Measurements from ENCODE around the gene ASPDH.
A peak's percentile ranks its signal among the peaks of the same experiment; 100 is the strongest.

The ASPDH gene

DNA sequence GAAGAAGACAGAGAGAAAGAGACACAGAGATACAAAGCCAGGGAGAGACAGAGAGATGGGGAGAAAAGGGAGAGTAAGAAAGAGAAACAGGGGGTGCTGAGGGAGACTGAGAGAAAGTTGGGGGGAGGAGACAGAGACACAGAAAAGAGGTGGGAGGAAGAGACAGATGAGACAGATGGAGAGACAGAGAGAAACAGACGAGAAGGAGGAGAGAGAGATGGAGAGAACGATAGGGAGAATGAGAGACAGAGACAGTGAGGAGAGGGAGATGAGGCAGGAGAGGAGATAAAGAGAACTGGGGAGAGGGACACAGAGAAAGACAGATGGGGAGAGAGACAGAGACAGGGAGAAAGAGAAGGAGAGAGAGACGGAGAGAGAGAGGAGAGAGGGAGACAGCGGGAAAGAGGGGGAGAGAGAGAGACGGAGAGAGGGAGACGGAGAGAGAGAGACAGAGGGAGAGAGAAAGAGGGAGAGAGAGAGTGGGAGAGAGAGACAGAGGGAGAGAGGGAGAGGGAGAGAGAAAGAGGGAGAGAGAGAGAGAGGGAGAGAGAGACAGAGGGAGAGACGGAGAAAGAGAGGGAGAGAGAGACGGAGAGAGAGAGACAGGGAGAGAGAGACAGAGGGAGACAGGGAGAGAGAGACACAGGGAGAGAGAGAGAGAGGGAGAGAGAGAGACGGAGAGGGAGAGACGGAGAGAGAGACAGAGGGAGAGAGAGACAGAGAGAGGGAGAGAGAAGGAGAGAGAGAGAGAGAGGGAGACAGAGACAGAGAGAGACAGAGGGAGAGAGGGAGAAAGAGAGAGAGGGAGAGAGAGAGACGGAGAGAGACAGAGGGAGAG, 15.3 kb downstream of the ASPDH start:
- no peak for DNase-seq (ENCODE audit: low read depth in 1 of 2, low spot score in 1 of 2)

DNA sequence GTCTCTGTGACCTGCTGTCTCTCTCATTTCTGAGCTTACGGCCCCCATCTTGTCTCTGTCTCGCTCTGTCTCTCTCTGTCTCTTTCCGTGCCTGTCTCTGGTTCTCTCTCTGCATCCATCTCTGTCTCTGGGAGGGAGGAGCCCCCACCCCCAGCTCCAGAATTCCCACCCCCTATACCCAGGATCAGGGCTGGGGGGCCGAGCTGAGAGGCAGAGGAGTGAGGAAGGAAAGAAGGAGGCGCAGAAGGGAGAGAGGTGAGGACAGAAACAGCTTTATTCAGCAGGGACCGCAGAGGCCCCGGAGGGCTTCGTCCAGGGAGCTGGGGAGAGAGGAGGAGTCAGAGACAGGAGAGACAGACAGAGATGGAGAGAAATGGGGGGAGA, 16.7 kb downstream of the ASPDH start:
- DNase-seq (ENCODE audit: low read depth in 1 of 2, low spot score in 1 of 2) = no peak

DNA sequence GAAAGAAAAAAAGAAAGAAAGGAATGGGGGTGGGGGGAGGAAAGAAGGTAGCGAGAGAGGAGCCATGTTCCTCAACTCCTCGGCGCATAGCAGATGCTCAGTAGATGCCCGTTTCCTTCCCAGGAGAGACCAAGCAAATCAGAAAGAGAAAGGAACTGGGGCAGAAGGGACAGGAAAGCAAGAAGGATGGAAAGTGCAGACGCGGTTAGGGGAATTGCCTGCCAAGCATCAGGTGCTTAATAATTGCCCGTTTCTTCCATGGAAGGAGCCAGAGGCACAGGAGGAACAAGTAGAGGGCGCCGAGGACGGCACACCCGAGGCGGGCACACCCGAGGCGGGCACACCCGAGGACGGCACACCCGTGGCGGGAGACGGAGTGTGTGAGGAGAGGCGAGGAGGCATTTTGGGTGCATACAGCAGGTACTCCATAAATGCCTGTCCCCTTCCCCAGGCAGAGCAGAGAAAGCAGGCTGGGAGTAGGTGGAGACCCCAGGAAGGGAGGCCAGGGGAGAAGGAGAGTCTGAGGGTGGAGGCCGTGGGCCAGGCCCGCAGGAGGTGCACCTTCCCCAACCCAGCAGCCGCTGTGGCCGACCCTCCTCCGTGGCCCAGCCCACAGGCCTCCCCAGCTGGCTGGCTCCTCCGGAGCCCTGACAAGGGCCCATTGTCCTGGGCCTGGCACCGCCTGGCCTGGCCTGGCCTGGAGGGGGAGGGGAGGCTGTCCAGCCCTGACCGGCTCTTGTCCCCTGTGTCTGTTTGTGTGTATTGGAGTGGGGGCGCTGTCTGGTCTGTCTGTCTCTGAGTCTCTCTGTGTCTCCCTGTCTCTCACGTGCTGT, 17.3 kb downstream of the ASPDH start:
- no peak for DNase-seq (ENCODE audit: low read depth in 1 of 2, low spot score in 1 of 2)

DNA sequence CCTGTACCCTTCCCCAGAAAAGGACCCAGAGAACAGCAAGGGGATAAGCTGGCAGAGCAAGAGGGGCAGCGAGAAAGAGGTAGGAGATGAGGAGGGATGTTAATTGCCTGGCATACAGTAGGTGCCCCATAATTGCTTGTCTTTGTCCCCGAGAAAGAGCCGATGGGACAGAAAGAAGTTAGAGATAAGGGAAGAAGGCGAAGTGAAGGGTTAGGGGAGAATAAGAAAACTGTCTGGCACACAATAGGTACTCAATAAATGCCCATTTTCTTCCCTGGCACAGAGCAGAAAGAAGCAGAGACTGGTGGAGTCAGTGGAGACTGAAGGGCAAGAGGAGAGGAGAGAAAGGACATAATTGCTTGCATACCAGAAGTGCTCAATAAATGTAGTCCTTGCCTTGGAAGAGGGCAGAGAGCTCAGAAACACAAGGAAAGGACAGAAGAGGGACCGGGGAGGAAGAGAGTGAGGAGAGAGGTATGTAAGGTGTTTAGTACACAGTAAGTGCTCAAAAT, 18.6 kb downstream of the ASPDH start:
- DNase-seq (ENCODE audit: low read depth in 1 of 2, low spot score in 1 of 2) = no peak

DNA sequence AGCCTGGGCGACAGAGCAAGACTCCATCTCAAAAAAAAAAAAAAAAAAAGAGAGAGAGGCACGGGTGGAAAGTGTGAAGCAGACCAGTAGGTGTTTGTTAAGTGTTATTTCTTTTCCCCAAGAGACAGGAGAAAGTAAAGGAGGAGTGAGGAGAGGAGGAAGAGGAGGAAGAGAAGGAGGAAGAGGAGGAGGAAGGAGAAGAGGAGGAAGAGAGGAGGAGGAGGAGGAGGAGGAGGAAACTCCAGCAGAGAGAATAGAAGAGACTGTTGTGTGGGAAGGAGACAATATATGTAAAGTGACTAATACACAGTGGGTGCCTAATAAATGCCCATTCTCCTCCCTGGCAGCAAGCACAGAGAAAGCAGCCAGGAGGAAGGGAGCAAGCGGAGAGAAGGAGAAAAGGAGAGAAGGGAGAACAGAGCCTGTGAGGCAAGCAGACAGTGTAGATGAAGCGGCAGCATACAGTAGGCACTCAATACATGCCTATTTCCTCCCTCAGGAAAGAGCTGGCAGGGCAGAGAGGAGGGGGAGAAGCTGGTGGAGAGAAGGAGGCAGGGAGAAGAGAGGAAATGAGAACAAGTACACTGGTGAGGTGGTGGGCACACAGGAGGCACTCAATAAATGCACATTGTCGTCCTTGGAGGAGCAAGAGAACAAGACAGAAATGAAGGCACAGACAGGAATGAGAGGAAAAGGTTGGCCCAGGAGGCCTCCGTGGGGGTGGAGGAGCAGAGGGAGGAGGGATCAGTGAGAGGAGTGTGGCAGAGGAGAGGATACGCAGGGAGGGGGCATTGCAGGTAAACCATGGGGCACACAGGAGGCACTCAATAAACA, 19.3 kb downstream of the ASPDH start:
- no peak for DNase-seq (ENCODE audit: low read depth in 1 of 2, low spot score in 1 of 2)

DNA sequence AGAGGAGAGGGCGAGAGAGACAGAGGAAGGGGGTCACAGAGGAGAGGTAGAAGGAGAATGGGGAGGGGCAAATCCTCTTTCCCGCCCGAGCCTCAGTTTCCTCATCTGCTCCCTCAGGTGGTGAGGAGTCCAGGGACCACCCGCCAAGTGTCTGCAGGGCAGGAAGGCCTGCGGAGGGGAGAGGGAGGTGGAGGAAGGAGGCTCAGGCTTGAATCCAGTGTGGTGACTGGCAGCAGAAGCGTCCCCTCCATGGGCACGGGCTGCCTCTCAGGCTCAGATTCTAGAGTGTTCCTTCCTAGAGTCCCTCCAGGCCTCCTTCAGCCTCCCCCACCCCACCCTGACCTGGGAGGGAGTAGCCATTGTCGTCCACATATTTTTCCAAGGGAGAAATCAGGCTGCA, 20.5 kb downstream of the ASPDH start:
- DNase-seq (ENCODE audit: low read depth in 1 of 2, low spot score in 1 of 2) = no peak

DNA sequence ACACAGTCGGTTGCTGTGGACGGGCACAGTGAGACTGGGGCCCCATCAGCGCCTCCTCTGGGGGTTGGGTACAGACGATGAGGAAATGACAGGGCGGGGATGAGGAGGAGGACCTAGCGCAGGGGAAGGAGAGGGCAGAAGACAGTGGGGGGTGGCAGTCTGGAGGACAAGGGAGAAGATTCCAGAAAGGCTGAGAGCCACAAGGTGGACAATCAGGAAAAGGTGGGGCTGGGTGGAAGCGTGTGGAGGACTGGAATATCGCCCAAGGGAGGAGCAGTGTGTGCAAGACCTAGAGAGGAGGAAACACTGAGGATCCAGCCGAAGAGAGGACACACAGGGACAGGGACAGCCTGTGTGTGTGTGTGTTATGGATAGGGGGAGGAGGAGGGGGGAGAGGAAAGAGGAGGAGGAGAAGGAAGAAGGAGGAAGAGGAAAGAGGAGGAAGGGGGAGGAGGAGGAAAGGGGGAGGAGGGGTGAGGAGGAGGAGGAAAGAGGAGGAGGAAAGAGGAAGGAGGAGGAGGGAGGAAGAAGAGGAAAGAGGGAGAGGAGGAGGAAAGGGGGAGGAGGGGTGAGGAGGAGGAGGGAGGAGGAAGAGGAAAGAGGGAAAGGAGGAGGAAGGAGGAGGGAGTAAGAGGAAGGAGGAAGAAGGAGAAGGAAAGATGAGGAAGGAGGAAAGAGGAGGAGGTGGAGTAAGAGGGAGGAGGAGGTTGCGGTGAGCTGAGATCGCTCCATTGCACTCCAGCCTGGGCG, 21.2 kb downstream of the ASPDH start:
- DNase-seq (ENCODE audit: low read depth in 1 of 2, low spot score in 1 of 2) = peak in 1 of 2 donors; percentile 21

DNA sequence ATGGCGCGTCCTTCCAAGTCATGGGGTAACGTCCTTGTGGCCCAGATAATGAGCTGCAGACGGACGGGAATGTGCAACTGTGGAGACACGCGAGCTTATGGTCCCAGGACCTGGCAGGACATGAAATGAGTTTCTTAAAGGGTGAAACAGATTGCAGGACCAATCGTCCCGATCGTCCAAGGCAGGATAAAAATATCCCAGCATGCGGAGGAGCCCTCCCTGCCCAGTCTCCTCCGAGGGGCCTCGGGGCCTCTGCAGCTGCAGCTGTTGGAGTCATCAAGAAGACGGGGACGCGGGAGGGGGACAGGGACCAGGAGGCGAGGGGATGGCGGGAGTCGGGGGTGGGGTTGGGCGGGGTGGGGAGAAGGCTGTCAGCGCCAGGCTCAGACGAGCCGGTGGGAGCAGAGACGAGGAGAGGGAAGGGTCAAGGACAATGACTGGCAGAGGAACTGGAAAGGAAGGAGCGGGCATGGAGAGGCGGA, 22.7 kb downstream of the ASPDH start:
- no peak for DNase-seq (ENCODE audit: low read depth in 1 of 2, low spot score in 1 of 2)

DNA sequence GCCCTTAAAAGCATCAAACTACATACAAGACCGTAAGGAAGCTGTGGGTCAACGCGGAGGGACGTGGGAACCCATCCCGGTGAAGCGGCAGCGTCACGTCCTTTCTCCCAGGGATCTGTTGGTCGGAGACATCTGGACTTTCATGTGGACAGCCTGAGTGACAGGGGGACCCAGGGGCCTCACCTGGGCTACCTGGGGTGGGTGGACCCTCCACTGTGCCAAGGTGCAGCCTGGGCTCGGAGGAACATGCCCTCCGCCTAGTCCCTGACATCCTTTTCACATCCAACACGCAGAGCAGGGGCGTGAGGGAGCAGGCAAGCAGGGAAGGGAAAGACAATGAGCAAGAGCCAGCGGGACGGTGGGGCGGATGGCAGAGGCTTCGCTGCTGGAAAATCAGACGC, 23.3 kb downstream of the ASPDH start:
- DNase-seq (ENCODE audit: low read depth in 1 of 2, low spot score in 1 of 2) = no peak

DNA sequence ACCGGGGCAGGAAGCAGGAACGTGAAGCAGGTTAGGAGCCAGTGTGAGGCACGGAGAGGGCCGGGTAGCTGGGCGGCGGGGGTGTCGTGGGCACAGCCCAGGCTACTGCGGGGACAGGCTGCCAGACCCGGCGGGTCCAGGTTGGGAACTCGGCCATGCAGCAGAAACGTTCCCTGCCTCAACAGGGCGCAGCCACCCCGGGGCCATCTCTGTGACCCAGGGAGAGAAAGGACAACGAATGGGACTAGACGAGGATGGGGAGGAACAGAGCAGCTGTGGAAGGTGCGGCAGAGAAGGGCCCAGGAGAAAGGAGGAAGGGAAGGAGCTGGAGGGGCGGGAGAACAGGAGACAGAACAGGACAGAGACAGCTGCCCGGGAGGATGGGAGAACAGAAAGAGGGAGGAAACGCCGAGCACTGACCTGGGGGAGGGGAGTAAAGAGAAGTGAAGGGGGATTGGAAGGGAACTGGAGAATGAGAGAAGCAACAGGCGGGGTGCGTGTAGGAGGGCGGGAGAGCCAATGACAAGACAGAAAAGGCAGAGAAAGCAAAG, 24.2 kb downstream of the ASPDH start:
- DNase-seq (ENCODE audit: low read depth in 1 of 2, low spot score in 1 of 2) = no peak

DNA sequence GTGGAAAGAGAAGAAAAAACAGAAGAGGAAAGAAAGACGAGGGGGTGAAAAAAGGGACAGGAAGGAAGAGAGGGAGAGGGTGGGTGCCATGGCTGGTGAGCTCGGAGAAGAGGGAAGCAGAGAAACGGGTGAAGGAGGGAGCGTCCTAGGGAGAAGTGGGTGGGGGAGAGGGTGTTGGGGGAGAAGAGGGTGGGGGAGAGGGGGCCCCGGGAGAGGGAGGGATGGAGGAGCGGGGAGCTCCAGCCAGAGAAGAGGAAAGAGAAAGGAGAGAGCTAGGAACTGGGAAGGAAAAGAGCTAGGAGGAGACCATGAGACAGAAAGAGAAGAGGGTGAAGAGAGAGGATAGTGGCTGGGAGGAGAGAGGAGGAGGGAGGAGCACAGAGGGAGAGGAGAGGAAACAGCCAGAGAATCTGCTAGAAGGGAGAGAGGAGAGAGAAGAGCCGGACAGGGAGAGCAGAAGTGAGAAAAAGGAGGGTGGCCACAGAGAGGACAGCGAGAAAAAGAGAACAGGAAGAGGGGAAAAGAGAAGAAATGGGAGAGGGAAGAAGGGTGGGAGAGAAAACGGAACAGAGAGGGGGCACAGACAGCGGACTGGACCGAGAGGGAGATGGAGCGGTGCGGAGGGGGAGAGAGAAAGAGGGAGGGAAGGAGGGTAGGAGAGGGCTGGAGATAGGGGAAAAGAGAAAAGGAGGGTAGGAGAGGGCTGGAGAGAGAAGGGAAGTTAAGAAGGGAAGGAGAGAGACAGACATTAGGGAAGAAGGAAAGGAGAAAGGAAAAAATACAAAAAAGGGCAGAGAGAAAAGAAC, 25.1 kb downstream of the ASPDH start:
- DNase-seq (ENCODE audit: low read depth in 1 of 2, low spot score in 1 of 2) = no peak

DNA sequence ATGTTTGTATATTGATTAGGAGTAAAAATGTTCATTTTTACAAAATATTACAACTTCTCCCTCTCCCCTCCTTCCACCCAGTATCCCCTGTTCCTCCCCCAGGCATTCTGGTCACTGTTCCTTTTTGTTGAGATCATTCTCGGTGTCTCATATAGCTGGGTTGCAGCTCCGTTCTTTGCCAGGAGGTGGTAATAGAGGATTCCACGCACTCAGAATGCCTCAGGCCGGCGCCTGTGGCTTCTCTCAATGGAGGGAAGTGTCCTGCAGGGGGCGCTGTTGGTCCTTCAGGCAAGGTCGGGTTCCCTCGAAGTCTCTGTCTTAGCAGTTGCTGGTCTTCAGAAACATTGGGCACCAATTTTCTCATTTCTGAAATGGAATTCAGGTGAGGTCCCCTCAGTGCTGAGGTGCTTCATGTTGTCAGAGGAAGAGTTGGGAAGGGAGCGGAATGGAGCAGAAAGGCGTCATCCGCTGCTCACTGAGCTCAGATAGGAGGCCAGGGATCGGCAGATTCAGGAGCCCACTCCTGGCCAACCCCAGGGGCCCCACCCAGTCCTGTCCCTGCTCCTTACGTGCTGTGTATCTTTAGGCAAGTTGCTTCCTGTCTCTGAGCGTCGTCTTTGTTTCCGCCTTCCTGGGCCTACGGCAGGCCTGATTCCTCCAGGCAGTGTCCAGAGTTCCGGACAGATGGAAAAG, 26.7 kb downstream of the ASPDH start:
- DNase-seq (ENCODE audit: low read depth in 1 of 2, low spot score in 1 of 2) = peak; percentile 36 to 53

DNA sequence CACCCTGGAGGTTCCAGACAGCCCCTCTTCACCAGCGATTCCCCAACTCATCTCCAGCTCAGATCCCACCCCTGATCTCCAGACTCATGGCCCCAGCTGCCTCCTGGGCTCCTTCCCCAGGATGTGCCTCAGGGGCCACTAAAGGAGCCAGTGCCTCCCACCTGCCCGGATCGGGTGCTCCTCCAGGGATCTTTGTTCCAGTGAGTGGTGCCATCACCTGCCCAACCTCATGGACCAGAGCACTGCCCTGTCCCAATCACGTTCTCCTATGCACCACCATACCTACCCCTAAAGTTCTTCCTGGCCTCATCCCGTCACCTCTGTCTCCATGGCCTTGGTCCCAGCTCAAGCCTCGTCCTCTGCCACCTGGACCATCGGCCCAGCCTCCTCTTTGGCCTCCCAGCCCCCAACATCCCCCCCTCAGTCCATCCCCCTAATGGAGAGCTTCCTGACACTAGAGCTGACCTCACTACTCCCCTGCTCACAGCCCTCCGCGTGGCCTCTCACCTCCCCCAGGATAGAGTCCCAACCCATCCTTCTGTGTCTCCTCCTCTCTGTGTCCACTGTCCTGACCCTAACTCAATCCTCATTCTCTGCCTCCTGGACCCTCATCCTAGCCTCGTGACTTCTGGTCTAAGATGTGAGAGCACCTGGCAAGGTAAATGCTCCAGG, 28.3 kb downstream of the ASPDH start:
- no peak for DNase-seq (ENCODE audit: low read depth in 1 of 2, low spot score in 1 of 2)

DNA sequence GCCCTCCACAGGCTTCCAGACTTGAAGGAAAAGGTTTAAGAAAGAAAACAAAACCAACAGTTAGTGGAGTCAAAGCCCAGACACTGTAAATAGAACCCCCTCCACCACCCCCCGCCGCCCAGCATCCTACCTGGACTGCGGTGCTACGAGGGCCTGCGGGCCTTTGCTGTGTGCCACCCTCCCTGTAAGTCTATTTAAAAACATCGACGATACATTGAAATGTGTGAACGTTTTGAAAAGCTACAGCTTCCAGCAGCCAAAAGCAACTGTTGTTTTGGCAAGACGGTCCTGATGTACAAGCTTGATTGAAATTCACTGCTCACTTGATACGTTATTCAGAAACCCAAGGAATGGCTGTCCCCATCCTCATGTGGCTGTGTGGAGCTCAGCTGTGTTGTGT, 30.8 kb downstream of the ASPDH start:
- no peak for DNase-seq (ENCODE audit: low read depth in 1 of 2, low spot score in 1 of 2)

DNA sequence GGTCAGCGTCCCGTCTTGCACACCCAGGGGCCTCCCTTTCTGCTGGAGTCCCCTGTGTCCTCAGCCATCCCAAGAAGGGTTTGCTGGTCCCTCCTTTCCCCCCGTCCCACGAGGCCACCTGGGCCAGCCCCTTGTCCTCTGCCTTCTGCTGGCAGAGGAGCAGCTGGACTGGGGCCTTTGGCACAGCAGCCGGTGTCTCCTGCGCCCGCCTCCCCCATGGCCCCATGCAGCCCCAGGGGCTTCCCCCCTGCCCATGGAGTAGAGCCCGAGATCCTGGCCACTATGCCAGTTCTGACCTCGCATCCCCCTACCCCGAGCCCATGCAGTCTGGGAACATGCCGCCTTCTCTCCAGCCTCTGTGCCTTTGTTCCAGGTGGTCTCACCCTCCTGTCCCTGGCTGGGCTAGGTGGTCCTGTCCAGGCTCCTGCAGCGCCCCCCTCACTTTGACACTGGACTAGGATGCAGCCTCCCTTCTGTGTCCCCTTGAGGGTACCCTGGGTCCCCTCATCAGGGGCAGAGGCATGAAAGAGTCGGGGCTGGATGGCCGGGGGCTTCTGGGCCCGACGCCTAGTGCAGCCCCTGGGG, 31.4 kb downstream of the ASPDH start:
- DNase-seq (ENCODE audit: low read depth in 1 of 2, low spot score in 1 of 2) = no peak

DNA sequence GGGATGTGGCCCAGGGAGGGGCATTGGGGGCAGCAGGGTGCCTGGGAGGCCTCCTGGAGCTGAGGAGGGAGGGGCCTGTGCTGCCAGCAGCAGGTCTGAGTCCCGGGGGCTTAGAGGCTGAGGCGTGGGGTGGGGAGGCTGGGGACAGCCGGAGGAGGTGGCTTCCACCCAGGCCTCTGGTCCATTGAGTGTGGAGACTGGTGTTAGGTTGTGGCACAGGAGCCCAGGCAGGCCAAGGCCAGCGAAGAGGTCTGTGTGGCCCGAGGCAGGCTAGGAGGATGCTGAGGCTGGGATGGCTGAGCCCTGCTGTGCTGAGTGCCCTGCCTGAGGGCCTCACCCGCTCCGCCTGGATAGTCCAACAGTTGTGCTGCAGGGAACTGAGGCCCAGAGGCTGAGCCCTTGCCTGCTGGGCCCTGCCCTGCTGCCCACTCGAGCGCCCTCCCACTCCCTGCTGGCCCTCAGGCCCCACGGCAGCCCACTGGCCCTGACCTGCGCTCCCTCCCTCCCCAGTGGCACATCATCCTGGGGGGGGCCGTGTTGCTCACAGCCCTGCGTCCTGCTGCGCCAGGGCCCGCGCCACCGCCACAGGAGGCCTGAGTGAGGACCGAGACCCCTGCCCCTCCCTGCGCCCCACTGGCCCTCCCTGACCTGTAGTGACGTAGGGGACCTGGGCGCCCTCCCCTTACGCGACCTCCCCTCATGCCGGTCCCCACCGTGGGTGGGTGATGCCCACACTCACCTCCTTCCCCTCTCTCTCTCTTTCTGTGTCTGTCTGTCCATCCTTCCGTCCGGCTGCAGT, 32.2 kb downstream of the ASPDH start:
- DNase-seq (ENCODE audit: low read depth in 1 of 2, low spot score in 1 of 2) = no peak

Data from activated CD4-positive, alpha-beta T cell treated with anti-CD3 and anti-CD28 coated beads, Interleukin-2, amount 50 U/mL, for 24 hours (primary cell).